Choroid plexus epithelial cell (primary cell): ENCODE data around the gene RTP5.
"Not testable (repeated sequence)": the region's sequence is repeated elsewhere in the genome, so short reads cannot be mapped to it uniquely, and the experiment has no call there.

ENCODE experiments used
- DNase-seq: peaks from one replicate; pipeline ENCODE4 v3.0.0-alpha.2; 2010; ENCODE audit warnings: low read depth
- H3K4me3 ChIP-seq: 2 replicates; pipeline ENCODE4 v1.5.1; 2011; ENCODE audit warnings: low read depth, mild to moderate bottlenecking, control low read depth, low read length, moderate library complexity
- CTCF ChIP-seq: conservative IDR thresholded peaks from 2 replicates; pipeline ENCODE4 v1.5.1; 2011; ENCODE audit warnings: low read depth, mild to moderate bottlenecking, control low read depth, inconsistent platforms, low read length, moderate library complexity

RTP5 gene

GRCh38 chr2:241903121-241904010, 33.8 kb downstream of the RTP5 start:
- no peak overlapping the region for H3K4me3 ChIP-seq
- no peak for TF ChIP-seq CTCF
- no peak for DNase-seq

GRCh38 chr2:241904011-241904718, 34.6 kb downstream of the RTP5 start:
- TF ChIP-seq CTCF, result no peak
- no peak overlapping the region for H3K4me3 ChIP-seq

GRCh38 chr2:241904791-241905710, 35.5 kb downstream of the RTP5 start:
- no peak overlapping the region for H3K4me3 ChIP-seq
- no peak for DNase-seq
- TF ChIP-seq CTCF, result no peak

More at GRCh38 chr2:241904011-241904718, 34.6 kb downstream of the RTP5 start:
- no peak for DNase-seq

GRCh38 chr2:241905716-241906377, 36.3 kb downstream of the RTP5 start:
- no peak for DNase-seq
- no peak overlapping the region for H3K4me3 ChIP-seq
- no peak for TF ChIP-seq CTCF

- not testable (repeated sequence) for H3K4me3 ChIP-seq, DNase-seq
These were observed 36.8 kb downstream of the RTP5 start for GRCh38 chr2:241906378-241906770.

- no peak for DNase-seq
- no peak overlapping the region for H3K4me3 ChIP-seq
- TF ChIP-seq CTCF, result no peak
These were observed 37.5 kb downstream of the RTP5 start for GRCh38 chr2:241906826-241907570.

GRCh38 chr2:241907831-241908230, 38.3 kb downstream of the RTP5 start:
- not testable (repeated sequence) for H3K4me3 ChIP-seq, DNase-seq
